OCI-LY1 (cell line): Measurements from ENCODE around the gene MACF1.

Experiments used
- H2AFZ ChIP-seq: fragments of 200-600 bp; sonication (generic), shearing (Covaris generic); 2 replicates; pipeline ENCODE4 v1.6.0; 2014; ENCODE audit warnings: antibody characterized with exemption, mild to moderate bottlenecking, low read length
- H3F3A ChIP-seq: fragments of 200-600 bp; sonication (generic), shearing (Covaris generic); 2 replicates; pipeline ENCODE4 v1.6.0; 2014; ENCODE audit warnings: mild to moderate bottlenecking, antibody characterized with exemption, low read length, moderate library complexity; ENCODE audit not compliant: insufficient read depth
- H3K27ac ChIP-seq: fragments of 200-600 bp; sonication (generic); 2 replicates; pipeline ENCODE4 v1.5.1; 2014; ENCODE audit warnings: low read length, mixed run types, mild to moderate bottlenecking, low read depth; ENCODE audit not compliant: poor library complexity, severe bottlenecking
- H3K27me3 ChIP-seq: fragments of 200-600 bp; sonication (generic); 2 replicates; pipeline ENCODE4 v1.6.0; 2014; ENCODE audit warnings: antibody characterized with exemption, mild to moderate bottlenecking, low read length, moderate library complexity; ENCODE audit not compliant: insufficient read depth
- H3K36me3 ChIP-seq: fragments of 200-600 bp; sonication (generic); 2 replicates; pipeline ENCODE4 v1.6.1; 2014; ENCODE audit warnings: mild to moderate bottlenecking, antibody characterized with exemption, low read length, moderate library complexity, mixed read lengths; ENCODE audit not compliant: insufficient read depth
- H3K4me1 ChIP-seq: fragments of 200-600 bp; sonication (generic); 2 replicates; pipeline ENCODE4 v1.5.1; 2014; ENCODE audit warnings: mild to moderate bottlenecking, low read length, moderate library complexity; ENCODE audit not compliant: insufficient read depth, severe bottlenecking
- H3K4me2 ChIP-seq: fragments of 200-600 bp; sonication (generic), shearing (Covaris generic); 2 replicates; pipeline ENCODE4 v1.6.1; 2014; ENCODE audit warnings: low read length
- H3K4me3 ChIP-seq: fragments of 200-600 bp; sonication (generic); 2 replicates; pipeline ENCODE4 v1.5.1; 2014; ENCODE audit warnings: low read length, low read depth, mild to moderate bottlenecking, mixed read lengths; ENCODE audit not compliant: poor library complexity, severe bottlenecking
- H3K79me2 ChIP-seq: fragments of 200-600 bp; shearing (Covaris generic); 2 replicates; pipeline ENCODE4 v1.6.1; 2016; ENCODE audit warnings: mixed run types, low read length, mixed read lengths; ENCODE audit not compliant: insufficient read depth
- H3K9ac ChIP-seq: fragments of 200-600 bp; sonication (generic), shearing (Covaris generic); 2 replicates; pipeline ENCODE4 v1.6.1; 2014; ENCODE audit warnings: mild to moderate bottlenecking, low read length, mixed read lengths
- H3K9me2 ChIP-seq: fragments of 200-600 bp; sonication (generic), shearing (Covaris generic); 2 replicates; pipeline ENCODE4 v1.6.1; 2014; ENCODE audit warnings: low read depth, mild to moderate bottlenecking, low read length, mixed read lengths
- H3K9me3 ChIP-seq: fragments of 200-600 bp; shearing (Covaris generic); 2 replicates; pipeline ENCODE4 v1.6.1; 2014; ENCODE audit warnings: low read length, mixed read lengths
- H4K20me1 ChIP-seq: fragments of 200-600 bp; sonication (generic), shearing (Covaris generic); 2 replicates; pipeline ENCODE4 v1.6.0; 2016; ENCODE audit warnings: mild to moderate bottlenecking, low read length; ENCODE audit not compliant: insufficient read depth
- EZH2 ChIP-seq: fragments of 200-600 bp; sonication (generic), shearing (Covaris generic); IDR thresholded peaks from 2 replicates; pipeline ENCODE4 v1.8.0; 2017; ENCODE audit warnings: borderline replicate concordance, mixed run types, mild to moderate bottlenecking, antibody characterized with exemption, low read length, moderate library complexity, mixed read lengths
- TF ChIP-seq, protein P1 (sequence below): fragments of 200-600 bp; sonication (generic), shearing (Covaris generic); IDR thresholded peaks from 2 replicates; pipeline ENCODE4 v1.5.1; 2017; ENCODE audit warnings: mild to moderate bottlenecking, antibody characterized with exemption, low read length, moderate library complexity, mixed read lengths

The MACF1 gene

DNA sequence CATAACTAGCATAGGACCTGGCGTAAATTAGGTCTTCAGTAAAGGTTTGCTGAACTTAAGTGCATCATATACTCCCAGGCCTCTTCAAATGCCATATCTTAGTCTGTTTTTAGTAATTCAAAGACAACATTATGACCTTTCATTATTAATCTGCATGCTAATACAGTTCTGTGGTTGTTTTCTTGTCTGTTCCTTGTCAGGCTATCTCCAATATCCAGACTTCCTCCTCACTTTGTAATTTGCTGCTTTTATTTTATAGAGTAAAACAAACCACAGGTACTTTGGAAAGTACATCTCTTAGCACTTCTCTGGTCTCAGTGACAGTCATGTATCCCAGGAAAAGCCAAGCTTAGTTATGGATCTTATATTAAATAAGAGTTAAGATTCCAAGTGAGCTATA is 221.9 kb downstream of the MACF1 start:
- Histone ChIP-seq H3K4me3 (no peak overlapping the region), H3F3A (no peaks in the 10 kb centered on the region), H4K20me1 (no peaks in the 10 kb centered on the region), H3K79me2 (no peaks in the 10 kb centered on the region), H3K9me2 (no peaks in the 10 kb centered on the region), H3K9me3 (no peaks in the 10 kb centered on the region), H2AFZ (no peak overlapping the region), H3K27me3 (no peaks in the 10 kb centered on the region), H3K9ac (no peak overlapping the region), H3K4me1 (no peaks in the 10 kb centered on the region), H3K27ac (no peak overlapping the region), H3K4me2 (no peak overlapping the region), H3K36me3 (peaks cover 56% of the 10 kb centered on the region)
- TF ChIP-seq, protein P1, sequence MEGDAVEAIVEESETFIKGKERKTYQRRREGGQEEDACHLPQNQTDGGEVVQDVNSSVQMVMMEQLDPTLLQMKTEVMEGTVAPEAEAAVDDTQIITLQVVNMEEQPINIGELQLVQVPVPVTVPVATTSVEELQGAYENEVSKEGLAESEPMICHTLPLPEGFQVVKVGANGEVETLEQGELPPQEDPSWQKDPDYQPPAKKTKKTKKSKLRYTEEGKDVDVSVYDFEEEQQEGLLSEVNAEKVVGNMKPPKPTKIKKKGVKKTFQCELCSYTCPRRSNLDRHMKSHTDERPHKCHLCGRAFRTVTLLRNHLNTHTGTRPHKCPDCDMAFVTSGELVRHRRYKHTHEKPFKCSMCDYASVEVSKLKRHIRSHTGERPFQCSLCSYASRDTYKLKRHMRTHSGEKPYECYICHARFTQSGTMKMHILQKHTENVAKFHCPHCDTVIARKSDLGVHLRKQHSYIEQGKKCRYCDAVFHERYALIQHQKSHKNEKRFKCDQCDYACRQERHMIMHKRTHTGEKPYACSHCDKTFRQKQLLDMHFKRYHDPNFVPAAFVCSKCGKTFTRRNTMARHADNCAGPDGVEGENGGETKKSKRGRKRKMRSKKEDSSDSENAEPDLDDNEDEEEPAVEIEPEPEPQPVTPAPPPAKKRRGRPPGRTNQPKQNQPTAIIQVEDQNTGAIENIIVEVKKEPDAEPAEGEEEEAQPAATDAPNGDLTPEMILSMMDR: no peak
- no peak for TF ChIP-seq EZH2

DNA sequence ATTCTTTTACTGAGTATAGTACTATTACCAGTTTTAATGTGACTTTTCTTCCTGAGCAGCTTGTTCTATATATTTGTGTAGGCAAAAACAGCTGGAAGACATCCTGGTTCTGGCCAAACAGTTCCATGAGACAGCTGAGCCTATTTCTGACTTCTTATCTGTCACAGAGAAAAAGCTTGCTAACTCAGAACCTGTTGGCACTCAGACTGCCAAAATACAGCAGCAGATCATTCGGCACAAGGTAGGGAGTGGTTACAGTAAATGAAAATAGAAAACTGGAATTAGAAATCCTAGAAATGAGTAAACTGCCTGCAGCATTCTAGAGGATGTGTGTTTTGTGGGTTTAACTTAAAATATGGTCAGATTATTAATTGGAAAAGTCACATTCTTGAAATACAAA is 222.9 kb downstream of the MACF1 start:
- no peaks in the 10 kb centered on the region for H4K20me1 ChIP-seq
- H3K4me2 ChIP-seq: no peak overlapping the region
- no peaks in the 10 kb centered on the region for H3K27me3 ChIP-seq
- H3F3A ChIP-seq: no peaks in the 10 kb centered on the region
- peaks cover 58% of the 10 kb centered on the region for H3K36me3 ChIP-seq
- H3K9ac ChIP-seq: no peak overlapping the region
- no peak overlapping the region for H2AFZ ChIP-seq
- no peaks in the 10 kb centered on the region for H3K4me1 ChIP-seq
- H3K9me2 ChIP-seq: no peaks in the 10 kb centered on the region
- no peak overlapping the region for H3K27ac ChIP-seq
- H3K79me2 ChIP-seq: no peaks in the 10 kb centered on the region
- TF ChIP-seq EZH2: no peak
- TF ChIP-seq, protein P1: no peak
- no peak overlapping the region for H3K4me3 ChIP-seq
- no peaks in the 10 kb centered on the region for H3K9me3 ChIP-seq

- Histone ChIP-seq H3K9me2 (no peaks in the 10 kb centered on the region), H3K9ac (no peak overlapping the region), H3K27me3 (no peaks in the 10 kb centered on the region), H3K79me2 (no peaks in the 10 kb centered on the region), H3K4me3 (no peak overlapping the region), H2AFZ (no peak overlapping the region), H3K27ac (no peak overlapping the region), H3K4me1 (no peaks in the 10 kb centered on the region), H3K36me3 (peaks cover 58% of the 10 kb centered on the region; the same call in 1 of the 2 replicates), H3F3A (no peaks in the 10 kb centered on the region), H3K4me2 (no peak overlapping the region), H4K20me1 (no peaks in the 10 kb centered on the region), H3K9me3 (no peaks in the 10 kb centered on the region)
- TF ChIP-seq, protein P1: no peak
- TF ChIP-seq EZH2: no peak
These were observed 223.4 kb downstream of the MACF1 start for GRCh38 chr1:39427912-39428311.
